ENCODE results near the gene PLCB3. TPM values are rescaled to one million over a fixed set of nuclear protein-coding genes. Genes with fewer than 3 reads are reported as not detected.

Gene PLCB3
- total RNA-seq, 1 donor from 2014 or later, result 8.1 TPM

GRCh38 chr11:64291262-64291751, 40.0 kb downstream of the PLCB3 start, which contains the start of gene KCNK4:
KCNK4 (plus strand) TSS chr11:64291302; CDS start chr11:64293019, 1,717 bp downstream.
- POLR2A ChIA-PET, result no interaction called here
- CTCF ChIA-PET, result interaction anchor here (0.9 kb wide), 1 partner anchor 12 kb away, joined by 3 read pairs; no protein-coding TSS in a partner anchor
- no peak for TF ChIP-seq CTCF (IDR thresholded peaks at IDR 0.05)
- Mint-ChIP-seq H3K4me3 (peak within 1 kb of the TSS; percentile 41), H3K9me3 (no peaks in the 10 kb centered on the region), H3K27me3 (peaks cover 36% of the 10 kb centered on the region), H3K36me3 (ENCODE audit: low read depth) (no peaks in the 10 kb centered on the region), H3K4me1 (peaks cover 12% of the 10 kb centered on the region), H3K27ac (no peak within 1 kb of the TSS)
- DNase-seq (no peak), ATAC-seq (ENCODE audit: low read depth) (no peak)
- intact Hi-C loops (cut with micrococcal nuclease), result no loop called here

GRCh38 chr11:64291752-64292459, 40.6 kb downstream of the PLCB3 start:
- H3K36me3 Mint-ChIP-seq (ENCODE audit: low read depth), result no peaks in the 10 kb centered on the region
- ChIA-PET POLR2A (interaction anchor here (0.5 to 1.5 kb wide), 2 partner anchors 50 to 65 kb away, joined by 3 read pairs; no protein-coding TSS in a partner anchor), CTCF (interaction anchor here (0.8 to 1.0 kb wide), 2 partner anchors 9 kb away, joined by 3 to 4 read pairs; partner anchors contain the start of gene CATSPERZ)
- ATAC-seq (ENCODE audit: low read depth), result peak; percentile 55
- TF ChIP-seq CTCF (IDR thresholded peaks at IDR 0.05), result no peak
- peak overlapping the region; percentile 59 for H3K4me3 Mint-ChIP-seq
- DNase-seq, result no peak
- peaks cover 7% of the 10 kb centered on the region for H3K4me1 Mint-ChIP-seq
- H3K27ac Mint-ChIP-seq, result no peak overlapping the region
- intact Hi-C loops (cut with micrococcal nuclease), result no loop called here
- peaks cover 40% of the 10 kb centered on the region for H3K27me3 Mint-ChIP-seq
- no peaks in the 10 kb centered on the region for H3K9me3 Mint-ChIP-seq

- no peak for DNase-seq
- peaks cover 10% of the 10 kb centered on the region for H3K4me1 Mint-ChIP-seq
- intact Hi-C loops (cut with micrococcal nuclease), result no loop called here
- no peak overlapping the region for H3K27ac Mint-ChIP-seq
- peaks cover 47% of the 10 kb centered on the region for H3K27me3 Mint-ChIP-seq
- peak overlapping the region; percentile 59 for H3K4me3 Mint-ChIP-seq
- no peaks in the 10 kb centered on the region for H3K9me3 Mint-ChIP-seq
- peak; percentile 34 for ATAC-seq (ENCODE audit: low read depth)
- no peaks in the 10 kb centered on the region for H3K36me3 Mint-ChIP-seq (ENCODE audit: low read depth)
- ChIA-PET POLR2A (interaction anchor here (0.5 to 1.5 kb wide), 3 partner anchors 26 to 64 kb away, joined by 3 read pairs; no protein-coding TSS in a partner anchor), CTCF (interaction anchor here (0.8 to 2.3 kb wide), 4 partner anchors 8 to 88 kb away, joined by 3 to 7 read pairs (median 4); partner anchors contain the start of gene CATSPERZ)
- no peak for TF ChIP-seq CTCF (IDR thresholded peaks at IDR 0.05)
Measured at GRCh38 chr11:64292460-64293254, 41.3 kb downstream of the PLCB3 start.

- H3K4me3 Mint-ChIP-seq, result no peak overlapping the region
- DNase-seq (no peak), ATAC-seq (ENCODE audit: low read depth) (no peak)
- CTCF ChIA-PET, result interaction anchor here (2.3 kb wide), 1 partner anchor 90 kb away, joined by 7 read pairs; no protein-coding TSS in a partner anchor
- H3K27me3 Mint-ChIP-seq, result peaks cover 57% of the 10 kb centered on the region
- H3K36me3 Mint-ChIP-seq (ENCODE audit: low read depth), result no peaks in the 10 kb centered on the region
- H3K9me3 Mint-ChIP-seq, result no peaks in the 10 kb centered on the region
- no peak for TF ChIP-seq CTCF (IDR thresholded peaks at IDR 0.05)
- intact Hi-C loops (cut with micrococcal nuclease), result no loop called here
- H3K27ac Mint-ChIP-seq, result no peak overlapping the region
- peaks cover 16% of the 10 kb centered on the region for H3K4me1 Mint-ChIP-seq
- POLR2A ChIA-PET, result interaction anchor here (0.7 kb wide), 1 partner anchor 46 kb away, joined by 7 read pairs; no protein-coding TSS in a partner anchor
Measured at GRCh38 chr11:64294774-64295173, 43.4 kb downstream of the PLCB3 start.
